Renal cortex interstitium (tissue), 11 donors: Measurements from ENCODE around the gene PRLH. TPM values are rescaled to one million over a fixed set of nuclear protein-coding genes. Genes with fewer than 3 reads are reported as not detected.
A peak's percentile ranks its signal among the peaks of the same experiment; 100 is the strongest.
"Not testable (repeated sequence)": the region's sequence is repeated elsewhere in the genome, so short reads cannot be mapped to it uniquely, and the experiment has no call there.

Source experiments
- DNase-seq, 11 donors: peaks; one replicate each; pipeline ENCODE4 v3.0.0-alpha.2; 2013; ENCODE audit warnings: low read depth in 9 of 11, low spot score in 4 of 11; ENCODE audit errors: extremely low read depth in 1 of 11
- polyA plus RNA-seq, 3 donors: library from polyadenylated mRNA; unstranded; fragments of 120-200 nt; gene quantifications; one replicate each; pipeline ENCODE4 v1.2.1, GENCODE V29; 2013; ENCODE audit not compliant: insufficient read length in 3 of 3

Gene PRLH
- polyA plus RNA-seq, 3 donors, result not detected

DNA sequence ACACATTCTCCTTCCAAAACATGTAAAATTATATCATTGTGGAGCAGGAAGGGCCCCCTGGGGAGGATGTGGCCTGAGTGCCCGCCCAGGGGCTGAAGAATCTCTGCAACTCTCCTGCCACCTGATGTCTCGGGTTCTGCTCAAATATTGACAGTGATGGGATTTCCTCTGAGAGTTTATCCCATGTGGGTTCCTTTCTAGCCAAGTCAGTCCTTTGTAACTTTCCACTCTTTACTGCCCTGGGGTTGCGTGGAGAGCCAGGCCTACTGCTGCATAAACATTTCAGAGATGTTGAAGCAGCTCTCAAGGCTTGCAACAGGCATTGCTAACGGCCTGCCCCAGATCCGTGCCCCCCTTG lies 28.1 kb downstream of the PRLH start:
- DNase-seq, result no peak

DNA sequence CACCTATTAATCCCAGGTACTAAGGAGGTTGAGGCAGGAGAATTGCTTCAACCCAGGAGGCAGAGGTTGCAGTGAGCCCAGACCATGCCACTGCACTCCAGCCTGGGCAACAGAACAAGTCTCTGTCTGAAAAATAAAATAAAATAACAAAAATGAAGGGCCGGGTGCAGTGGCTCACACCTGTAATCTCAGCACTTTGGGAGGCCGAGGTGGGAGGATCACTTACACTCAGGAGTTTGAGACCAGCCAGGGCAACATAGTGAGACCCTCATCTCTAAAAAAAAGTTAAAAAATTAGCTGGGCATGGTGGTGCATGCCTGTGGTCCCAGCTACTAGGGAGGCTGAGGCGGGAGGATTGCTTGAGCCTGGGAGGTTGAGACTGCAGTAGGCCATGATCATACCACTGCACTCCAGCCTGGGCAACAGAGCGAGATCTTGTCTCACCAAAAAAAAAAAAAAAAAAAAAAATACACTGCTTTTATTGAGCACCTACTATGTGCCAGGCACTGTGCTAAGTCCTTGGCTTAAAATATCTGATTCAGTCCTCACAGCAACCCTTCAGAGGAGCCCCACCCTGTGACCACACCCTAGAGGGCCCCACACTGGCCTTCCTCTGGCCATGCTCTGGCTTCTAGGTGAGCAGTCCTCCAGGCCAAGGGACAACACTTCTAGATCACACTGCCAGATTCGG lies 29.6 kb downstream of the PRLH start:
- not testable (repeated sequence) for DNase-seq

DNA sequence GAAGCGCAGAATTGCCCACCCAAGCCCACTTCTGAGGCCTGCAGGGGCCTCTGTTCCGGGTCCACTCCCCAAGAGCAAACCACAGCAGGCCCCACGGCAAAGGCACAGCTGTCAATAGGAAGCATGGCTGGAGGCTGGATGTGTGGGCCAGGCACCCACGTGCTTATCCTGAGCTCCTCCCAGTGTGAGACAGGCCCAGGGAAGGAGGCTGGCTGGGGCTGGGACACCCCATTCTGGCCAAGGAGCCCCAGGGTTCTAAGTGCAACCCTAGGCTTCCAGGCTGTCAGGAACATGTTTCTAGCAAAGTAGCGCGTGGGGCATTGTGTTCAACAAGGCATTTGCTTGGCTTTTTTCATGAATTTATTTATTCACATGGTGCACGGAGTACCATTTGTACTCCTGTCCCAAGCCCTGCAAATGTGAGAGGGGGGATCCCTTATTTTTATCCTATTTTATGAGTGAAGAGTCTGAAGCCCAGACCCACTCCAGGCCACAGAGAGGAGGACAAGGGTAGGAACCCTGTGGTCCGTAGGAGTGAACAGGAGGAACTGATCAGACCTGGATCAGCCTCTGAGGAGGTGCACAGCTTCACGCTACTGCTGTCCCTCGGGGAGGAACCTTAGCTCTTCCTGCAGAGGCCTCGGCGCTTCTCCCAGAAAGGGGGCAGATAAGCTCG lies 30.3 kb downstream of the PRLH start:
- DNase-seq, result no peak

DNA sequence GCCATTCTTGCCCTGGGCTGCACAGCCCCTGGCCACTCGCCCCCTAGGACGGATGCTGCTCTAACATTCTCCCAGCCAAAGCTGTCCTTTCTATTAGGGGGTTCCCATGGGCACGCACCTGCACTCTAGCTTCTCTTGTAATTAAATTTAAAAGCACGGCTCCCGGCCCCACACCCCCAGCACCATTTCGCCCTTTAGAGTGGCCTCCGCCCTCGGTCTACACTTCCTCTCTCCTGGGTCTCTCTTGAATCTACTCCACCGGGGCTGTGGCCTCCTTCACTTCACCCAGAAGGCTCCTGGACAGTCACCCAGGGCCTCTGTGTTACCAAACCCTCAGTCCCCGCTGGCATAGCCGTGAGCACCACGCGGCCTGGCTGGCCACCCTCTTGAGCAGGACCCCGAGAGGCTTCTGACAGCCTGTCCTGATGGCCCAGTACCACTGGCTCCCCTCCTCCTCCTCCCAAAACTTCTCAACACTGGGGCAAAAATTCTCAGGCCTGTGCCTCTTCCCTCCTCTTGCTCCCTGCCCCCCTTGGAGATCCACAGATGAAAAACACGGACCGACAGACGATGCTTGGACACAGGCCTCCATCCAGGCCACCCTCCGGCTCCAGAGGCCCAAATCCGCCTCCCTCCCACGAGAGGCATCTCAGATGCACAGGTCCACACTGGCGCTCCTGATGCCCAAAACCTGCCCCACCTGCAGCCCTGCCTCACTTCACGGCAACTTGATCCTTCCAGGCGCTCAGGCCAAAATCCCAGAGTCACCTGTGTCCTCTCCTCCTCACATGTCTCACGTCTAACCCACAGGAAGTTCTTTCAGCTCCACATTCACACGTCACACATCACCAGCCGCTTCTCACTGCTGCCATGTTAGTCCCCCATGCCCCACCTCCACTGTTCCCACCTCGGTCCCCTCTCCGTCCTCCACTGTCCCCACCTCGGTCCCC lies 31.1 kb downstream of the PRLH start:
- DNase-seq, result no peak

DNA sequence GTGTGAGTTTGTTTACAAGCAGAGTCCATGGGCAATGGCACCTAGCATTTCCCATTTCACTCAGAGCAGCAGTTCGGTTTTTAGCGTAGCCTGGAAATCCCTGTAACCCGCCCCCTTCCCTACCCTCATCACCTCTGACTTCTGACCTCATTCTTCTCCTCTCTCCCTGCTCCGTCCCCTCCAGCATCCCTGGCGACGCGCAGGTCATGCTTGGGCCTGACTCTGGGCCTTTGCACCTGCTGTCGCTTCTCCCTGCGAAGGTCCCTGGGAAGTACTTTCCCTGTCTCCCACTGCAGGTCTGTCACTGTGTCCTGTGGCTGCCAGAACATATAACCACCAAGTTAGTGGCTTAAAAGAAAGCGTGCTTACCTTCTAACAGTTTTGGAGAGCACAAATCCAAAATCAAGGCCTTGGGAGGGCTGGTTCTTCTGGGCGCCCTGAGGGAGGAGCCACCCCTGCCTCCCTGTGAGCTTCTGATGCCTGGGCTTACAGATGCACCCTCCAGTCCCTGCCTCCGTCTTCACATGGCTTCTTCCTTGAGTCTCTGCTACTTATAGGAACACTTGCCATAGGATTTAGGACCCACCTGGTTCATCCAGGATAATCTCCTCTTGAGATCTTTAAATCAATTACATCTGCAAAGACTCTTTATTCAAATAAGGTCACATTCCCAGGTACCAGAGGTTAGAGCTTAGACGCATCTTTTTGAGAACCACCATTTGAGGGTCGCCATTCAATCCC lies 32.3 kb downstream of the PRLH start:
- no peak for DNase-seq

DNA sequence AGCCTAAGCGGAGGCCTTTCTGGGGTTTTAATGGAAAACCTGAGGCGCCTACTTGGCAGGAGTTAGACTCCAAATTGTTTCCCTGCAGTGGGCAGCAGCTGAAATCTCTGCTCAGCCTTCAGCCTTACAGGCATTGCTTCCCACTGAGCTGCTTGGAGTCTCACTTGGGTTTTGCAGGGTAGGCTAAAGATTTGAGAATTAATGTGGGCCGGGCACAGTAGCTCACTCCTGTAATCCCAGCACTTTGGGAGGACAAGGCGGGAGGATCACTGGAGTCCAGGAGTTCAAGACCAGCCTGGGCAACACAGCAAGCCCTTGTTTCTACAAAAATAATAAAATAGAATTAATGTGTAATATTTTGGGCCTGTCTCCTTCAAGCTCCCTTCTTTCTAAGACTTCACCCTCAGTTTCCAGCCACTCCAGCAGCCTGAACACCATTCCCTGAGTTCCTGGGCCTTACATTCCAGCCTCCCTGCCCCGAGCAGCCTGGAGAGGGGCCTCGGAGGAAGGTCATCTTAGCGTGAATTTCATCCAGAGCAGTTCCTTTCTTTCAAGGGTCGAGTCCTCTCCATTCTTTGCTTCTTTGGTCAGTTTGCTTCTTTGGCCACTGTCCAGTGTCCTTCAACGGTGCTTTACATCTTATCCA lies 33.2 kb downstream of the PRLH start:
- no peak for DNase-seq

DNA sequence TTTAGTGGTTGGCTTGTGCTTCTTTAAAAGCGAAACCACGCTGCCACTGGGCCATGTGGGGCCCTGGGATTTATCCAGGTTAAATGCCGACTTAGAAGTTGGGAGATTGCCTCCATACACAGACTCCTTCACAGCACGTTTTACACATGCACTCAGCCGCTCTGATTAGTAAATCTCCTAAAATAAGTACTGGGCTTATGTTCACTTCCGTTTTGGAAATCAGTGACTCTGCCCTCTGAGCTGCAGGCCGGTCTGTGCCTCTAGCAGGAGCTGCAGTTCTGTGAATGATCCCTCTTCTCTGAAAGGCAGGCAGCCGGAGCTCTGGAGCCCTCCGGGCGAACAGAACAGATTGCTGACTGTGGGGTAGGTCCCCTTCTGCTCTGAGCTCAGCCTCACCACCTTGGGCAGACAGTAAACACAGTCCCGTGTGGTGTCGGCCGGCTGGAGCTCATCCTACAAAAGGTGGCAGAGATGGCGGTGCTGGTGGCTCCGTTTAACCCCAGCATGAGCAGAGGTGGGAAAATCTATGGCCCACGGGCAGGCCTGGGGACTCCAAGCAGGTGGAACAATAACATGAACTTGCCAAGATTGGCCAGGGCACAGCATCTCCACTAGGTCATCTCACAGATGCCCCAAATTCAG lies 34.0 kb downstream of the PRLH start:
- DNase-seq, result peak in 2 of 11 donors; percentile 36 to 47

DNA sequence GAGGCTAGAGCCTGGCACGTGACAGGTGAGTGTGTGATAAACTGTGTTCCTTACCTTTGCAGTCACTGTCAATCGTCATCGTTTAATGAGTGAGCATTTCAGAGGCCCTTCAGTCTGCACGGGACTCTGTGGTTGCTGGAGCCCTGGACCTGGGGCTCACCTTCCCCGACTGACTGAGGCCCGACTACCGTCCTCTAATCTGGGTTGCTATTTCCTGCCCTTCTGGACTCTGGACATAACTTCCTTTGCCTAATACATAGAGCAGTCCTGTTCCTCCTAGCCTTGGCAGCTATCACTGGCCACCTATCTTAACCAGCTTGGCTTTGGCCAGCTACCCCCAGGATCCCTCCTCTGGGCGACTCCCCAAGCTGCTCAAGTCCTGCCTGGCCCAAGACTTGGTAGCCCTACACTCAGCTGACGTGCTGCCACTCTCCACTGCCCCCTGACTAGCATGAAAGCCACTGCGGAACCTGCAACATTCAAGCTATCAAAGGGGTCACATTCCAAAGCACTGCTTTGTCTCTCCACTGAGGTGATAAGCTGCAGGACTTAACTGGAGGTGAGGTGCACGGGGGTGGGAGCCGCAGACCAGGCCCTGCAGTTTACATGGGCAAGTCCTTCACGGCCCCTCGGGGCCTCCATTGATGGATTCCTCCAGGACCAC lies 35.2 kb downstream of the PRLH start:
- DNase-seq, result no peak

DNA sequence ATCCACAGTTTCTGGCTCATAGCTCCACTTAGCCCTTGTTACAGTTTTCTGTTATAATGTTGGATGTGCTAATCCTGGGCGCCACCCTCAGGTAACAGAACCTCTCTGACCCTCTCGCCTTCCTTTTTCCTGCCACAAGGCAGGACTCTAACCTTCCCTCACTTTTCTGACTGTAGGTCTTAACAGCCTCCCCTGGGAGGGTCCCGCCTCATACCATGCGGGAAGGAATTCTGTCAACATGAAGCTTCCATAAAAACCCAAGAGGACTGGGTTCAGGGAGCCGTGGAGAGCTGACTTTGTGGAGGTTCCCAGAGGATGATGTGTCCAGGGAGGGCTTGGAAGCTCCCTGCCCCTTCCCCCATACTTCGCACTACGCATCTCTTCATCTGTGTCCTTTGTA lies 36.0 kb downstream of the PRLH start:
- no peak for DNase-seq

DNA sequence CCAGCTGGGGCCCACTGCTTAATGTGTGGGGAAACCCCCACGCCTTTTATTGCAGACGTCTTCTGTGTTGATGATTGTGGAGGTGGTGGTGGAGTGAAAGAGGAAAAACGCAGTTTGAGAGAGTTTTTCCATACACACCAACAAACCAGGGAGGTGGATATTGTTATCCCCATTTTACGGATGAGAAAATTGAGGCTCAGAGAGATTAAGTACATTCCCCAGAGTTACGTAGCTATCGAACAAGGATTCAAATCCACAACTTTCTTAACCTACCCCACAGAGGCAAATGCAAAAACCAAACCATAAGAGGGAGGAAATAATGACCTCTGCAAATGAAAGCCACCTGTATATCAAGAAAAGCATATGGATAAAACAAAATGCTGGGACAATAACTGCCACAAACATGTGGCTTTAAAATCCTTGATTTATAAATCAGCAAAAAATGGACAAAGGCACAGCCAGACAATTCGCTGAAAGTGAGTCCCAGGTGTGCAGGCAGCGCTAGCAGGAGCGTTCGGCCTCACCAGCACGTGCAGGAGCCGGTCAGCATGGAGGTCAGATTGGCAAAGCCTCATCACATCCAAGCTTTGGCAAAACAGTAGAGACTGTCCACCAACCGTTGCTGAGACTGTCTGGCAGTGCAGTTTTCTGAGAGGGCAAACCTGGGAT lies 36.8 kb downstream of the PRLH start:
- no peak for DNase-seq

DNA sequence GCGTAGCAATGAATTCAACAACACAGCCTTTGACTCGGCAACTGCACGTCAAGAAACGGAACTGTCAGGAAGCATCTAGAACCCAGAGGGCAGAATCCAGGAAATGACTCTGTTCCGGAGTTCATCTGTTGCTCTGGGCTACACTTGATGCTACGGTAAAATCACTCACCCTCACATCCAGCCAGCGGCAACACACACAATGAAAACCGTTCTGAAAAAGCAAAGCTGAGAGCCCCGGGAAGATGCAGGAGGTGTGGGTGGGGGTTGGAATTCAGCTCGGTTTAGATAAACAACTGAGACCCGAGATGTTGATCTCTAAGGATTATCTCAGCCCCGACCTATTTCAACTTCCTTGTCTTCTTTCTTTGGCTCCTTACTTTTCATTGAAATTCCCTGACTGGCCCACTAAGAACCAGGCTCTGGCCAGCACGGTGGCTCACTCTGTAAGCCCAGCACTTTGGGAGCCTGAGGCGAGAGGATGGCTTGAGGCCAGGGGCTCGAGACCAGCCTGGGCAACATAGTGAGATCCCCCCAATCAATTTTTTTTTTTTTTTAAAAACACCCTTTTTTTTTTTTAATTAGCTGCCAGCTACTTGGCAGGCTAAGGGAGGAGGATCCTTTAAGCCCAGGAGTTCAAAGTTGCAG lies 37.5 kb downstream of the PRLH start:
- DNase-seq, result no peak

DNA sequence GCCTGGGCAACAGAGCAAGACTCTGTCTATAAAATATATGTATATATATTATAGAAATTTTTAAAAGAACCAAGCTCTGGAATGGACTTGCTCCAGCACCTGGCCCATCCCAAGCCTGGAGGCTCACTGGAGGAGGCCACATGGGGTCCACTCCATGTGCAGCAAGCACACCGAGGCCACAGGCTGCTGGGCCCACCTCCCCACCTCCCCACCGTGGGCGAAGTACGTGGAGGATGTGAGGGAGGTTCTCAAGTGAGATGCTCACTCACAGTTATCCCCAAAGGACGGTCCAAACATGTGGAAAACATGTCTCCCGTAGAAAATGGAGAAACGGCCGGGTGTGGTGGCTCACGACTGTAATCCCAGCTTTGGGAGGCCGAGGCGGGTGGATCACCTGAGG lies 38.0 kb downstream of the PRLH start:
- no peak for DNase-seq

DNA sequence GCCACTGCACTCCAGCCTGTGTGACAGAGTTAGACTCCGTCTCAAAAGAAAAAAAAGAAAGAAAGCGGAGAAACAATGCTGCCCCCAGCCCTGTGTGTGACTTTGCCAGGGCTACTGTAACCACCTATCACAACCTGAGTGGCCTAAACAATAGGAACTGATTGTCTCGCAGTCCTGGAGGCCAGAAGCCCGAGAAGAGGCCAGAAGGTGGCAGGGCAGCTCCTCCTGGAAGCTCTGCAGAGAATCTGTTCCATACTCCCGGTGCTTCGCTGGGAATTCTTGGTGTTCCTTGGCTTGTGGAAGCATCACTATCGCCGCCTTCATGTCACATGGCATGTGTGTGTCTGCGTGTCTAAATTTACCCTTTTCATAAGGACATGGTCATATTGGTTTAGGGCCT lies 38.6 kb downstream of the PRLH start:
- no peak for DNase-seq

DNA sequence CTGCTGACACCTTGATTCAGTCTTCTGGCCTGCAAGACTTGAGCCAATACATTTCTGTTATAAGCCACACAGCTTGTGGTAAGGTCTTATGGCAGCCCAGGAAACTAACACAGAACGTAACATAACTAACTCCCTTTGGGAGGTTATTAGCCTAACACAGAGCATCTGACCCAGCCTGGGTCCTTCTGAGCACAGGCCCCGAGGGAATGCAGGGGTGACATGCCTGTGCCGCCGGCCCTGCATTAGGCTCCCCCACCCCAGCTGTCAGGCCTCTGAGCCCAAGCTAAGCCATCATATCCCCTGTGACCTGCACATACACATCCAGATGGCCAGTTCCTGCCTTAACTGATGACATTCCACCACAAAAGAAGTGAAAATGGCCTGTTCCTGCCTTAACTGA lies 40.1 kb downstream of the PRLH start:
- DNase-seq, result not testable (repeated sequence)

DNA sequence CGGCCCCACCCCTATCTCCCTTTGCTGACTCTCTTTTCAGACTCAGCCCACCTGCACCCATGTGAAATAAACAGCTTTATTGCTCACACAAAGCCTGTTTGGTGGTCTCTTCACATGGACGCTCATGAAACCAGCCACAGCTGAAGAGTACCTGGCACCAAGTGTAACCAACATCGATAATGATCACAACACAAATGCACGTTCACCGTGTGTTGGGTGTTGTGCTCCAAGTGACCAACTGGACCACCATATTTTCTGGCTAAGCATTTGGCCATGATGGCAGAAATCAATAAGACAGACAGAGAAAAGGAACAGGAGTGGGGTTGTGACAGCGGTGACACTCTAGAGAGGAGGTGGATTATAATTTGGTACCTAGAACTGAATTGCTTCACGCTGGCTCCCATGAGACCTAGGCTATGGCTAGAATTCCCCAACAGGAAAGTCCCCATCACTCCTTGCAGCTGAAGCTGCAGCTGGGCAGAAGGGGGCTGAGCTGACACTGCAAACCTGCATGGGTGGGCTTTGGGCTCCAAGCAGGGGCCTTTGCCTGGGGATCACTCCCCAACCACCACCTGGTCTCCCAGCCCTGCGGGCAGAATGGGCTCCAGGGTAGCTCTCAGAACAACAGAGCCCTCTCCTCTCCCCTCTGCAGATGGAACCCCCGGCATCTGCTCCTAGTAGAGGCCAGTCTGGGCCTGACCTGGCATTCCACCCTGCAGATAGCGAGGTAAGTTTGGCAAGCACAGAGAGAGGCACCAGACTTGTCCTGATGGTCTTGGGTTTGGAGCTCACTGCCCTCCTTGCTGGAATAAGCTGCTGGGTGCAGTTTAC lies 46.4 kb downstream of the PRLH start:
- no peak for DNase-seq

DNA sequence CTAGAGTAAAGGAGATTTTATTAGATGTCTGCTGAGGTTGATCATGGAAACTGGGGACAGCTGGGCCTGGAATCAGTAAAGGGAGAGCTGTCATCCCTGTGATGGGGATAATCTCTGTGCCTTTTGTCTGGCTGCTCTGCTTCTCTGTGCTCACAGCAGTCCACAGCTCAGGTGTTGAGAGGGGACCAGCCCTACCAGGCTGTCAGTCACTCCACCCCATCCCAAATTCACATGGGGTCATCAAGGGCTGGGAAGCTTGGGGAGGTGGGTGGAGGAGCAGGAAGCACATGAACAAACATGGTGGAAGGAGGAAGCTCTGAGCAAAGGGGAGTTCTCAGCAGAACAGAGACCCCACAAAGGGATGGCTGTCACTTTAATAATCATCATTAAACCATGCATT lies 47.3 kb downstream of the PRLH start:
- no peak for DNase-seq
